HepG2 (cell line): ENCODE data around the gene FCER1G. TPM values are rescaled to one million over a fixed set of nuclear protein-coding genes. Genes with fewer than 3 reads are reported as not detected.

Source experiments
- HMGA1 ChIP-seq: sonication (generic); formaldehyde crosslinking; conservative IDR thresholded peaks from 2 replicates; pipeline ENCODE4 v1.4.0; 2020; ENCODE audit warnings: missing genetic modification reagents
- MBD4 ChIP-seq: IDR thresholded peaks from 2 replicates; pipeline ENCODE4 v1.6.1; 2012; ENCODE audit warnings: low read length, inconsistent platforms, borderline replicate concordance
- NCOA5 ChIP-seq: sonication (generic); formaldehyde crosslinking; IDR thresholded peaks from 2 replicates; pipeline ENCODE4 v1.4.0; 2020; ENCODE audit warnings: missing genetic modification reagents
- PCBP1 ChIP-seq: fragments of 200-400 bp; formaldehyde crosslinking; IDR thresholded peaks from 2 replicates; pipeline ENCODE4 v1.6.1; 2017; ENCODE audit warnings: mild to moderate bottlenecking, low read depth, low read length, borderline replicate concordance
- SNAPC2 ChIP-seq: sonication (generic); formaldehyde crosslinking; IDR thresholded peaks from 2 replicates; pipeline ENCODE4 v1.8.1; 2022; ENCODE audit warnings: mild to moderate bottlenecking, missing genetic modification reagents
- ZNF124 ChIP-seq: sonication (generic); formaldehyde crosslinking; IDR thresholded peaks from 2 replicates; pipeline ENCODE4 v1.4.0; 2020; ENCODE audit warnings: missing genetic modification reagents
- polyA plus RNA-seq, 8 experiments: library from polyadenylated mRNA; depleted of rRNA in 3 of 8; stranded (reverse) in 7 of 8; unstranded in 1 of 8; fragments of >200 nt; fragmentation: Illumina TruSeq in 4 of 8; extraction: Trizol in 4 of 8; gene quantifications; 2 replicates each; pipeline versions ENCODE4 v1.2.1 to v1.2.3, GENCODE V29; 2011 to 2016; ENCODE audit warnings: low read depth in 4 of 8, missing spikeins in 1 of 8, mixed read lengths in 1 of 8; ENCODE audit not compliant: insufficient read depth in 1 of 8
- total RNA-seq, 5 experiments: library from RNA; depleted of rRNA; stranded (reverse); fragments of >200 nt; fragmentation: Illumina TruSeq; extraction: Trizol; gene quantifications; 2 replicates each; pipeline ENCODE4 v1.2.3, GENCODE V29; 2016; ENCODE audit warnings: low read depth in 1 of 5
- TF ChIP-seq, protein P1 (sequence below): sonication (generic); formaldehyde crosslinking; IDR thresholded peaks from 2 replicates; pipeline ENCODE4 v1.8.1; 2022; ENCODE audit warnings: low read depth, mild to moderate bottlenecking, missing genetic modification reagents
- TF ChIP-seq, protein P2 (sequence below): fragments of 450-650 bp; IDR thresholded peaks from 2 replicates; pipeline ENCODE4 v1.6.1; 2017; ENCODE audit warnings: mild to moderate bottlenecking
- TF ChIP-seq, protein P3 (sequence below), 2 experiments: fragments of 450-650 bp in 1 of 2; sonication (generic) in 1 of 2; formaldehyde crosslinking in 1 of 2; IDR thresholded peaks; 2 replicates each; pipeline versions ENCODE4 v1.6.1 to v1.8.0; 2016 to 2022; ENCODE audit warnings: antibody characterized with exemption in 1 of 2, mild to moderate bottlenecking in 1 of 2, missing genetic modification reagents in 1 of 2
- TF ChIP-seq, protein P4 (sequence below): sonication (generic); formaldehyde crosslinking; IDR thresholded peaks from 2 replicates; pipeline ENCODE4 v1.5.1; 2020; ENCODE audit warnings: missing genetic modification reagents, mild to moderate bottlenecking, borderline replicate concordance

FCER1G gene
- total and polyA plus RNA-seq, 2 of the 13 experiments (the other 11 are each of a cell fraction or from before 2014, with no cell fraction given), result 1.3 to 6.4 TPM

DNA sequence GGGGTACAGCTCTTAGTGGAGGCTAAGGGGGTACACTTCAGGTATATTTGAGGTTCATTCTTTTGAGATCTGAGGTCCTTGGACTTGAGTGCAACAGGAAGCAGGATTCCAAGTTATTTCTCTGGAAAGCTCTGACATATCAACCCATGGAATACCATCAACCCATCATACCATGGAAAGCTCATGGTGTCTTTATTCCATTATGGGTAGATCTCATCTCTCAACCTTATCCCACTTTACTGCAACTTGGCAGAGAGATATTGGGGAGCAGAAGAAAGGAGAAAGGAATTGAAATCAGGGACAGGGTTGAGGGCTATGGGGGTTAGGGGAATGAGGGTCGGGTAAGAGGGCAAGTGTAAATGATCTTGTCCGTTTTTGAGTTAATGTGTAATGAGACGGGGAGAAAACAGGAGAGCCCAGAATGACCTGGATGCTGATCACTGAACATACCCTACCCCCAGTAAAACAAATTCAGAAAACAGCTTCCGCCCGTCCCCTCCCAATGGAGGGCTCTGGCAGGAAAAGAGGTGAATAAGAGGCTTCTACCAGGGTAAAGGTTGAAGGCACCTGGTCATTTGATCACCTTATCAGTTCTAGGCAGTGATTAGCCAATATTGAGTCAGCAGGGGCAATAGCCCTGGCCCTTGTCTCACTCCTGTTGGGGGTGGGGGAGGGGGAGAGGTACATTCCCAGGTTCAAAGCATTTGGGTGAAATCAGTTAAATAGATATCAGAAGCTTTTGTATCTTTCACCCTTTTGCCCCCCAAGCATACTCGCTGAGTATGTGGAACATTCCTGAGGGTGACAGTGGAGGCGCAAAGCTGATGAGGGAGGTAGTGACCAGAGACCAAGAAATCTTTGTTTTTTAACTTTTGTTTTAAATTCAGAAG lies 9.0 kb downstream of the FCER1G start (continued):
- TF ChIP-seq, protein P1, sequence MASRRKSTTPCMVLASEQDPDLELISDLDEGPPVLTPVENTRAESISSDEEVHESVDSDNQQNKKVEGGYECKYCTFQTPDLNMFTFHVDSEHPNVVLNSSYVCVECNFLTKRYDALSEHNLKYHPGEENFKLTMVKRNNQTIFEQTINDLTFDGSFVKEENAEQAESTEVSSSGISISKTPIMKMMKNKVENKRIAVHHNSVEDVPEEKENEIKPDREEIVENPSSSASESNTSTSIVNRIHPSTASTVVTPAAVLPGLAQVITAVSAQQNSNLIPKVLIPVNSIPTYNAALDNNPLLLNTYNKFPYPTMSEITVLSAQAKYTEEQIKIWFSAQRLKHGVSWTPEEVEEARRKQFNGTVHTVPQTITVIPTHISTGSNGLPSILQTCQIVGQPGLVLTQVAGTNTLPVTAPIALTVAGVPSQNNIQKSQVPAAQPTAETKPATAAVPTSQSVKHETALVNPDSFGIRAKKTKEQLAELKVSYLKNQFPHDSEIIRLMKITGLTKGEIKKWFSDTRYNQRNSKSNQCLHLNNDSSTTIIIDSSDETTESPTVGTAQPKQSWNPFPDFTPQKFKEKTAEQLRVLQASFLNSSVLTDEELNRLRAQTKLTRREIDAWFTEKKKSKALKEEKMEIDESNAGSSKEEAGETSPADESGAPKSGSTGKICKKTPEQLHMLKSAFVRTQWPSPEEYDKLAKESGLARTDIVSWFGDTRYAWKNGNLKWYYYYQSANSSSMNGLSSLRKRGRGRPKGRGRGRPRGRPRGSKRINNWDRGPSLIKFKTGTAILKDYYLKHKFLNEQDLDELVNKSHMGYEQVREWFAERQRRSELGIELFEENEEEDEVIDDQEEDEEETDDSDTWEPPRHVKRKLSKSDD (CRISPR knock-in tag), result 0 out of 2 replicates have a peak, but pooled peaks have one; percentile 22
- no peak for TF ChIP-seq HMGA1
- TF ChIP-seq, protein P2, sequence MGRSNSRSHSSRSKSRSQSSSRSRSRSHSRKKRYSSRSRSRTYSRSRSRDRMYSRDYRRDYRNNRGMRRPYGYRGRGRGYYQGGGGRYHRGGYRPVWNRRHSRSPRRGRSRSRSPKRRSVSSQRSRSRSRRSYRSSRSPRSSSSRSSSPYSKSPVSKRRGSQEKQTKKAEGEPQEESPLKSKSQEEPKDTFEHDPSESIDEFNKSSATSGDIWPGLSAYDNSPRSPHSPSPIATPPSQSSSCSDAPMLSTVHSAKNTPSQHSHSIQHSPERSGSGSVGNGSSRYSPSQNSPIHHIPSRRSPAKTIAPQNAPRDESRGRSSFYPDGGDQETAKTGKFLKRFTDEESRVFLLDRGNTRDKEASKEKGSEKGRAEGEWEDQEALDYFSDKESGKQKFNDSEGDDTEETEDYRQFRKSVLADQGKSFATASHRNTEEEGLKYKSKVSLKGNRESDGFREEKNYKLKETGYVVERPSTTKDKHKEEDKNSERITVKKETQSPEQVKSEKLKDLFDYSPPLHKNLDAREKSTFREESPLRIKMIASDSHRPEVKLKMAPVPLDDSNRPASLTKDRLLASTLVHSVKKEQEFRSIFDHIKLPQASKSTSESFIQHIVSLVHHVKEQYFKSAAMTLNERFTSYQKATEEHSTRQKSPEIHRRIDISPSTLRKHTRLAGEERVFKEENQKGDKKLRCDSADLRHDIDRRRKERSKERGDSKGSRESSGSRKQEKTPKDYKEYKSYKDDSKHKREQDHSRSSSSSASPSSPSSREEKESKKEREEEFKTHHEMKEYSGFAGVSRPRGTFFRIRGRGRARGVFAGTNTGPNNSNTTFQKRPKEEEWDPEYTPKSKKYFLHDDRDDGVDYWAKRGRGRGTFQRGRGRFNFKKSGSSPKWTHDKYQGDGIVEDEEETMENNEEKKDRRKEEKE, result no peak
- TF ChIP-seq, protein P3, sequence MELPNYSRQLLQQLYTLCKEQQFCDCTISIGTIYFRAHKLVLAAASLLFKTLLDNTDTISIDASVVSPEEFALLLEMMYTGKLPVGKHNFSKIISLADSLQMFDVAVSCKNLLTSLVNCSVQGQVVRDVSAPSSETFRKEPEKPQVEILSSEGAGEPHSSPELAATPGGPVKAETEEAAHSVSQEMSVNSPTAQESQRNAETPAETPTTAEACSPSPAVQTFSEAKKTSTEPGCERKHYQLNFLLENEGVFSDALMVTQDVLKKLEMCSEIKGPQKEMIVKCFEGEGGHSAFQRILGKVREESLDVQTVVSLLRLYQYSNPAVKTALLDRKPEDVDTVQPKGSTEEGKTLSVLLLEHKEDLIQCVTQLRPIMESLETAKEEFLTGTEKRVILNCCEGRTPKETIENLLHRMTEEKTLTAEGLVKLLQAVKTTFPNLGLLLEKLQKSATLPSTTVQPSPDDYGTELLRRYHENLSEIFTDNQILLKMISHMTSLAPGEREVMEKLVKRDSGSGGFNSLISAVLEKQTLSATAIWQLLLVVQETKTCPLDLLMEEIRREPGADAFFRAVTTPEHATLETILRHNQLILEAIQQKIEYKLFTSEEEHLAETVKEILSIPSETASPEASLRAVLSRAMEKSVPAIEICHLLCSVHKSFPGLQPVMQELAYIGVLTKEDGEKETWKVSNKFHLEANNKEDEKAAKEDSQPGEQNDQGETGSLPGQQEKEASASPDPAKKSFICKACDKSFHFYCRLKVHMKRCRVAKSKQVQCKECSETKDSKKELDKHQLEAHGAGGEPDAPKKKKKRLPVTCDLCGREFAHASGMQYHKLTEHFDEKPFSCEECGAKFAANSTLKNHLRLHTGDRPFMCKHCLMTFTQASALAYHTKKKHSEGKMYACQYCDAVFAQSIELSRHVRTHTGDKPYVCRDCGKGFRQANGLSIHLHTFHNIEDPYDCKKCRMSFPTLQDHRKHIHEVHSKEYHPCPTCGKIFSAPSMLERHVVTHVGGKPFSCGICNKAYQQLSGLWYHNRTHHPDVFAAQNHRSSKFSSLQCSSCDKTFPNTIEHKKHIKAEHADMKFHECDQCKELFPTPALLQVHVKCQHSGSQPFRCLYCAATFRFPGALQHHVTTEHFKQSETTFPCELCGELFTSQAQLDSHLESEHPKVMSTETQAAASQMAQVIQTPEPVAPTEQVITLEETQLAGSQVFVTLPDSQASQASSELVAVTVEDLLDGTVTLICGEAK (IDR thresholded peaks at IDR 0.05), result no peak
- TF ChIP-seq, protein P3 (CRISPR knock-in tag; IDR thresholded peaks at IDR 0.05), result no peak; the same call in 1 of the 2 replicates
- TF ChIP-seq ZNF124 (CRISPR knock-in tag), result no peak
- no peak for TF ChIP-seq NCOA5 (CRISPR knock-in tag)
- TF ChIP-seq, protein P4, sequence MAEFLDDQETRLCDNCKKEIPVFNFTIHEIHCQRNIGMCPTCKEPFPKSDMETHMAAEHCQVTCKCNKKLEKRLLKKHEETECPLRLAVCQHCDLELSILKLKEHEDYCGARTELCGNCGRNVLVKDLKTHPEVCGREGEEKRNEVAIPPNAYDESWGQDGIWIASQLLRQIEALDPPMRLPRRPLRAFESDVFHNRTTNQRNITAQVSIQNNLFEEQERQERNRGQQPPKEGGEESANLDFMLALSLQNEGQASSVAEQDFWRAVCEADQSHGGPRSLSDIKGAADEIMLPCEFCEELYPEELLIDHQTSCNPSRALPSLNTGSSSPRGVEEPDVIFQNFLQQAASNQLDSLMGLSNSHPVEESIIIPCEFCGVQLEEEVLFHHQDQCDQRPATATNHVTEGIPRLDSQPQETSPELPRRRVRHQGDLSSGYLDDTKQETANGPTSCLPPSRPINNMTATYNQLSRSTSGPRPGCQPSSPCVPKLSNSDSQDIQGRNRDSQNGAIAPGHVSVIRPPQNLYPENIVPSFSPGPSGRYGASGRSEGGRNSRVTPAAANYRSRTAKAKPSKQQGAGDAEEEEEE, result no peak
- TF ChIP-seq PCBP1, result 0 out of 2 replicates have a peak, but pooled peaks have one; percentile 23
- TF ChIP-seq MBD4, result no peak
- no peak for TF ChIP-seq SNAPC2 (CRISPR knock-in tag)
